CD4-positive, alpha-beta T cell treated with Interleukin-21 for 1 hour (primary cell): Measurements from ENCODE around the gene BRS3.
"Not testable (repeated sequence)": the region's sequence is repeated elsewhere in the genome, so short reads cannot be mapped to it uniquely, and the experiment has no call there.

Experiments
- DNase-seq: peaks from one replicate; pipeline ENCODE4 v3.0.0-alpha.2; 2020

The BRS3 gene

DNA sequence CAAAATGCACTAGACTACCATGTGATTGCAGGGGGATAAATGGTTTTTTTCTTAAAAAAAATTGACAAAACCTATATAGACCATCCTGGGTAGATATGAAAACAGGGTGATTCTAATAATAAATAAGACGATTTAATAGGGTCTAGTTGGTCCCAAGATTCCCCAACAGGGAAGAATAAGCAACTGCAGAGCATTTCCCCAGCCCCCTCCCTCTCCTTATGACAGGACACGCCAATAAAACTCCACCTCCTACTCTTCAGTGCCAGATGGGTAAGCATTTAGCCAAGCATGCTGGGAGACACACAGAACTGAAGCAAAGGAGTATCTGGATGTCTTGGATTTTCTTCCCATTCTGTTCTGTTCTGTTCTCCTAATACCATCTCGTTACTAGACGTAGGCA lies at the start of gene BRS3:
Gene BRS3 (plus strand): TSS at position 301 of the 400 bp plus-strand sequence. CDS start 168 bp downstream, outside the sequence.
- DNase-seq = no peak

DNA sequence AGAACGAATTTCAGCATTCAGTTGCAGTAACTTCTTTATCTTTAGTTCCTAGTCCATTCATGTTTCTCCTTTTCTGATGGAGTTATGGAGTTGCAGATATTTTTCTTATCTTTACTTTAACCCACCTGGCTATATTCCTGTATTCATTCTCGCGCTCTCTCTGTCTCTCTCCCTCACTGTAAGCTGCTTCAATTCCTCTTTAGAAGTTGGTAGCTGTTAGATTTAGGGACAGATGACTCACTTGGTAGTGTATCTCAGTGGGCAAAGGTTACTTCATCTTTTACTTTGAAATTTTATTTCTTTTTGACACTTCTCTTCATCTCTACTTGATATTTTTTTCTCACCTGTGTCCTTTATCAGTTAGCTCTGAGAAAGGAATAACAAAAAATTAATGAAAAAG lies 49.6 kb upstream of the BRS3 start:
- DNase-seq = no peak

DNA sequence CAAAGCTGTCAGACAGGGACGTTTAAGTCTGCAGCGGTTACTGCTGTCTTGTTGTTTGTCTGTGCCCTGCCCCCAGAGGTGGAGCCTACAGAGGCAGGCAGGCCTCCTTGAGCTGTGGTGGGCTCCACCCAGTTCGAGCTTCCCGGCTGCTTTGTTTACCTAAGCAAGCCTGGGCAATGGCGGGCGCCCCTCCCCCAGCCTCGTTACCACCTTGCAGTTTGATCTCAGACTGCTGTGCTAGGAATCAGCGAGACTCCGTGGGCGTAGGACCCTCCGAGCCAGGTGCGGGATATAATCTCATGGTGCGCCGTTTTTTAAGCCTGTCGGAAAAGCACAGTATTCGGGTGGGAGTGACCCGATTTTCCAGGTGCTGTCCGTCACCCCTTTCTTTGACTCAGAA lies 42.1 kb upstream of the BRS3 start:
- not testable (repeated sequence) for DNase-seq

GRCh38 chrX:136446208-136446607 lies 41.5 kb upstream of the BRS3 start:
- no peak for DNase-seq

DNA sequence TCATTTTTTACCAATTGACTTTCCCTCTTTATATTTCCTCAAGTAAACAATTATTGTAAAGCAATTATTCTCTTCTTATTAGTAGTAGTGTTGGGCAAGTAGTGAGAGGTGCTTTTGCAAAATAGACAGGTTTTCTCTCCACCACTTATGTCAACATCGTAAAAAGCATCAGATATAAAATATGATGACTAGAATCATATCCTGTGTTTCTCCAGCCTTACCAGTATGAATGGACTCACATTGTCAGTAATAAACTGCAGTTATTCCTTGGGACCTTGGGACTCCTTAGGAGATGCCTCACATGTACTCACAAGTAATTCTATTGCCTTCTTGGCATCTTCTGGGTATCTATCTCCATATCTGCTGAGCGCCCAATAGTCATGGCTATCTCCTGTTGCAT lies 40.4 kb upstream of the BRS3 start:
- DNase-seq = no peak

GRCh38 chrX:136447968-136448367 lies 39.8 kb upstream of the BRS3 start:
- DNase-seq = no peak

DNA sequence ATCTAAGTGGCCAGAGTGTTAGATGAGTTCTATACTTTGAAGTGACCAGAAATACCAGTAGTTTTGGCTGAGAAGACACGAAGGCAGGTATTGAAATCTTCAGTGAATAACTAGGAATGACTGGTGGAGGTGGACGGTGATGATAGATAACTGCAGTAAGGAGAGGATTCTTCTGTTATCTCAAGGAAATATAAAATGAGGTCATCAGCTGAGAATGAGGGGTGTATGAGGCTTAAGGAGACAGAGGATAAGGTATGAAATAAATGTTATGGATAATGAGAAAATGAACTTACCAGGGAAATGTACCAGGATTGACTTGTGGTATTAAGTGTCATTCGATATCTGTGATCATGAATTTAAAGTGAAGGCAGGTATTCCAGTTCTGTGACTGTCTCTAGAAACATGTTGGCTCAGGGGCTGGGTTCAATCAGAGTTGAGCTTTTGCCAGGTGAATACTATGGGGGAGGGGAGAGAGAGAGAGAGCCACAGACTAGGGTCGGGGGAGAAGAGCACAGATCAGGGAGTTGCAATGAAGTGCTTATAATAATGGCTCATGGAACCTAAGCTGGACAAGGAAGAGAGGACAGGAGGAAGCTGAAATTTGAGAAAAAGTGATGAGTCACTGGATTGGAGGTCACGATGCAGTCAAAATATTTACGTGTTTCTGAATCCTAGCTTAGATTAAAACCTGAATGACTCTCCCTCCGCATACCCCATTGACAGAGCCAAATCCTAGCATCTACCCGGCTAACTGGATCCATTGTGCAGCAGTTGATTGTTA lies 37.5 kb upstream of the BRS3 start:
- no peak for DNase-seq

GRCh38 chrX:136452614-136453013 lies 35.1 kb upstream of the BRS3 start:
- DNase-seq = no peak

GRCh38 chrX:136453114-136453513 lies 34.6 kb upstream of the BRS3 start:
- no peak for DNase-seq

GRCh38 chrX:136453771-136454170 lies 34.0 kb upstream of the BRS3 start:
- DNase-seq = no peak

DNA sequence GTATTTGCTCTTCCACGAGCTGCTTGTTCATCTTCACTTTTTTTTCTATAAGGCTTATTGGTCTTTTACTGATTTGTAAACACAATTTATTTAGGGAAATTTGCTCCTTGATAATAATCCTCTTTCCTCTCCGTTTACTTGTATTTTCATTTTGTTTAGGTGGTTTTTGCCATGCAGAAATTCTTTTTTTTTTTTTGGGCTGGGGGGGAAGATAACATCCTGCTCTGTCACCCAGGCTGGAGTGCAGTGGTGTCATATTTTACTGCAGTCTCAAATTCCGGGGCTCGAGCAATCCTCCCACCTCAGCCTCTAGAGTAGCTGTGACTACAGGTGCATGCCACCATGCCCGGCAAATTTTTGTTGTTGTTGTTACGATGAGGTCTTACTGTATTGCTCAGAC lies 31.6 kb upstream of the BRS3 start:
- DNase-seq = no peak

DNA sequence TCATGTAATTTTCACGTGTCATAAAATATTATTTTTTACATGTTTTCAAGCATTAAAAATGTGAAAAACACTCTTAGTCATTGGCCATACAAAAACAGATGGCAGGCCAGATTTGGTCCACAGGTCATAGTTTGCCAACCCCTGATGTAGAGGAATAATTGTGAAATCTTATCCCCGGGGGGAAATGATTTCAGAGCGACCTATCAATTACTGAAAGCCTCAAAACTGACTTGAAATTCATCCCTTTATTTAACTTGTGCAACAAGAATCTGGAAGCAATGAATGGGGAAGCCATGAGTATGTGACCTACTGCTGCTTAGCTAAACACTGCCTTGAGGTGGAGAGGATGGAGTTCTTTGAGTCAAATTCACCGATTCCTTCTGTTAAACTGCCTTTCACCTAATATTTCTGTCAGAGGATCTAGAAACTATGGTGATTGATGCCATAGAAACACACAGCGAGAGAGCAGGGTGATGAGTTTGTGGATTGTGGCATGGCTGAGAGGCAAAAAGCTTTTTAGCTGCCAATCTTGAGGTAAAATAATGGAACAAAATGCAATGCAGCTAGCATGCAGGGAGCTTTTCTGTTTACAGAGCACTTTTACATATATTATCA lies 30.3 kb upstream of the BRS3 start:
- no peak for DNase-seq

DNA sequence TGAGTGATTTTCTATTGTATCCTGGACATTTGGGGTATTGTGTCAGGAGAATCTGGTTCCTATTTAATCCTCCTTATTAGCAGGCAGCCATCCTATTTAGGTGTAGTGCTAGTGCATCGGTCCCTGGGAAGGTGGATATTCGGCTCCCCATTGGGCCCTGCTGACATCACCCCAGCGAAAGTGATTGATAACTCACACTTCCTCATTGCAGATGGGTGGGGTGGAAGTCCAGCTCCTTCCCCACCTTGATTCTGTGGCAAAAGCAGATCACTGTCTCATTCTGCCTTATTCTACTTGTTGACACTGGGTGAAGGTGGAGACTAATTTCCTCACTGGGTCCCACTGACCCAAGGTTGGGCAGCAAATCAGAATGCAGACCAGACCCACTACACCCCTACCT lies 23.2 kb upstream of the BRS3 start:
- no peak for DNase-seq

DNA sequence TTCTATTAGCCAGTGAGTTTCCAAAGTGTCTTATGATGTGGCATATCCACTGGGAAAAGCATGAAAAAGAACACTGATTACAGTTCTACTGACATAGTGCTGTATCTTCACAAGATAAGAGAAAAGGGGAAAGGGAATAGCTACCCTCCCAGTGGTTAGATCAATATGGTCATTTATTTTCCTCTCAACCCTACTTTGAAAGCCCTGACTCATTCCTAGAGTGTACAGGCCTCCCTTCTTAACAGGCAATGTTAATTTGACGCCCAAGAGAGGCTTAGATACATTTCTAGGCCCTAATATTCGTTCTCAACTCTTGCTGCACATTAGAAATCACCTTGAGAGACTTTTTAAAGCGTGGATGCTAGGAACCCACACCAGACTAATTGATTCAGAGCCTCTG lies 20.4 kb upstream of the BRS3 start:
- no peak for DNase-seq

DNA sequence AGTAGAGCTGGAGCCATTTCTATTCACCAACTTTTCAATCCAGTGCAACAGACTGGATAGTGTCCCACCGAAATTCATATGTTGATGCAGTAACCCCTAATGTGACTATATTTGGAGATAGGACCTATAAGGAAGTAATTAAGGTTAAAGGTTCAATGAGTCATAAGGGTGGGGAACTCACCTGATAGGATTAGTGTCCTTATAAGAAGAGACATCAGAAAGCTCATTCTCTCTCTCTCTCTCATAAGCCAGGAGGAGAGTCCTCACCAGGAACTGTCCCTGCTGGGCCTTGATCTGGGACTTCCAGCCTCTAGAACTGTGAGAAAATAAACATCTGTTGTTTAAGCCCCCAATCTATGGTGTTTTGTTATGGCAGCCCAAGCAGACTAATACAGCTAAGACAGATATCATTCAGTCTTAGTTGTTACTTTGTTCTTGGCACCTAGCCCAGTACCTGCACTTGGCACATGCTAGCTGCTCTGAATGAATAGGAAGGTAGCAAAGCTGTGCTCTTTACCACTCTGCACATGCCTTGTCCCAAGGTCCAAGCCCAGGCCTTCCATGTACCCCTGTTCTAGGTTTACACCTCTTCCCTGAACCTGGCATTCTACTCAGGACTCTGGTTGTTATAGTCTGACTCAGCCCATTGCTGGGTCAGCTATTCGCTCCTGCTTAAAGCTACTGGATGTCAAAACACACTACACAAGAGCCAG lies 19.2 kb upstream of the BRS3 start:
- no peak for DNase-seq

DNA sequence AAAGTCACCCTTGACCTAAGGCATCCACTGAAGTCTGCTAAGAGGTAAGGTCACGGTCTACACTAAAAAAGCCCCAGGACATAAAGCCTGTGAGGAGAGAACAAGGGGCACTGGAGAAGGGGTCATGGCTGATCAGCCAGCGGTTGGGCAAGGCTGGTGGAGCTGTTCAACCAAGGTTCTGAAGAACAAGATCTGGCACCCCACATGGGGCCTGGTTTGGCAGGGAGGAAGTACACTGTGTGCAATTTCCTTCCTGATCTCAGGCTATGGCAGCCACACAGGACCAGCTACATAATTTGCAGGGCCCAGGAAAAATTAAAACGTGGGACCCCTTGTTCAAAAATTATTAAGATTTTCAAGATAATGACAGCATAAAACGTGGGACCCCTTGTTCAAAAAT lies 14.1 kb upstream of the BRS3 start:
- DNase-seq = no peak

DNA sequence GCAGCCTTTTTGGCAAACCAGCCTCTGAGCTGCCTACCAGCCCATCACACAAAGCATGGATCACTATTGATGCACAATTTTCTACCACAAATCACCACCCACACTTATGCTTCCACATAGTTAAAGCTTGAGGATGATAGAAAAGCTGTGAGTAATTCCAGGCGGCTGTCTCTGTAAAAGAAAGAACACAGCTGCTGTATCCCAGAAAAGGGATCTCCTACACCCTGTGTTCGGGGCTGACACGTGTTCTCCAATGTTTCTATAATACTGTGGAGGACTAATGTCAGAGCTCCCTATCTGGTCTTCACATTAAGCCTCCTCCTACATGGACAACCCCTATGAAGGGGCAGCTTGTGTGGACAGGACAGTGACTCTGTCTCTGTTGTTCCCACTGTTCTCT lies 12.5 kb upstream of the BRS3 start:
- DNase-seq = no peak

GRCh38 chrX:136476501-136476900 lies 11.2 kb upstream of the BRS3 start:
- no peak for DNase-seq

- DNase-seq = no peak
These were observed 10.7 kb upstream of the BRS3 start for GRCh38 chrX:136477026-136477425.

DNA sequence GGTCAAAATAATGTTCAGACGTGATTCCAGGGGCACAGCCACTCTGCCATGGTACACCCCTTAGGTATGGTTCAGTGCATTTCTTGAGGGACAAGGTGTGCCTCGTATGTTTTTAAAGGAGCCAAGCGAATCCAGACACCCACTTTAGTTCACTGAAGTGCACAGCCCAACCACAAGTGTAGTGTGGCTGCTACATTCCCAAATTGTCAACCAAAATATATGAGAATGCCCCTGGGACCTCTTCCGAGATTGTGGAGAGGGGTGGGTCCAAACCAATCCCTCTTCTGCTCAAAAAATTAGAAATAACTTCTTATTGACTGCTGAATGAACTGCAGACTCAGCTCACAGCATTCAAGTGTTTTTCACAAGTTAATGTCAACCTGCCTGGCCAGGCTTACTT lies 7.4 kb upstream of the BRS3 start:
- DNase-seq = no peak

GRCh38 chrX:136488706-136489105 lies 959 bp downstream of the BRS3 start:
- no peak for DNase-seq

GRCh38 chrX:136491832-136492231 lies 4.1 kb downstream of the BRS3 start:
- DNase-seq = no peak

DNA sequence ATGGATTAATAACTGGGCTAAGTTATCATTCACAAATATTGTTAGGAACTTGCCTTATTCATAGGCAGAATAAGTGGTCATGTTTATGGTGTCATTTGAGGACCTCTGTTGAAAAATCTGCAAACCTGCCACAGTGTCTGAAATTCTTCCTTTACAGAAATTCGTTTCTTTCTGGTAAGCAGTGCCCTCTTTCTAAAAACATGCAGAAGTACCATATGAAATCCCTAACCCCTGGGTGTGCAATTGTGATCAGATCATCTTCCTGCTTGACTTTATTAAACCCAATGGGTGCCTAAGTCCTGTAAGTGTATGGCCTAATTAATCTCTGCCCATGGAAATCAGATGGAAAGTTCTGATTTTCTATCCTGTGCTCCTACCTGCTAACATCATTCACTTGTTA lies 5.3 kb downstream of the BRS3 start:
- no peak for DNase-seq

- no peak for DNase-seq
These were observed 7.3 kb downstream of the BRS3 start for GRCh38 chrX:136495043-136495442.
